Left ventricle myocardium inferior (tissue), 1 donor: ENCODE results near the gene RAPGEF1. TPM values are rescaled to one million over a fixed set of nuclear protein-coding genes. Genes with fewer than 3 reads are reported as not detected.
A peak's percentile ranks its signal among the peaks of the same experiment; 100 is the strongest.
"Not testable (repeated sequence)": the region's sequence is repeated elsewhere in the genome, so short reads cannot be mapped to it uniquely, and the experiment has no call there.

Experiments used
- DNase-seq: peaks from one replicate; pipeline ENCODE4 v3.0.0-alpha.2; 2020
- H3K27ac ChIP-seq: fragments of 200-600 bp; replicated peaks from 2 replicates; pipeline ENCODE4 v1.8.0; 2021
- H3K27me3 ChIP-seq: fragments of 200-600 bp; 2 replicates; pipeline ENCODE4 v1.8.0; 2021; ENCODE audit warnings: low read depth
- H3K36me3 ChIP-seq: fragments of 200-600 bp; 2 replicates; pipeline ENCODE4 v1.8.0; 2021
- H3K4me1 ChIP-seq: fragments of 200-600 bp; 2 replicates; pipeline ENCODE4 v1.8.0; 2021
- H3K4me3 ChIP-seq: fragments of 200-600 bp; 2 replicates; pipeline ENCODE4 v1.8.0; 2021; ENCODE audit warnings: mild to moderate bottlenecking, moderate library complexity
- H3K9me3 ChIP-seq: fragments of 200-600 bp; replicated peaks from 2 replicates; pipeline ENCODE4 v1.8.0; 2021
- intact Hi-C: fragments of 100-400 bp; cut with micrococcal nuclease; formaldehyde crosslinking; loops from one replicate; pipeline ENCODE4 v1.11.0; 2022
- total RNA-seq: library from RNA; stranded (reverse); fragmentation: NEBNext Ultra II Directional; extraction: Animal tissue kit (Norgen Biotek cat#: 25700); gene quantifications from one replicate; pipeline ENCODE4 v1.2.1, GENCODE V29; 2021
- TF ChIP-seq, protein P1 (sequence below): fragments of 200-600 bp; IDR thresholded peaks from 2 replicates; pipeline ENCODE4 v1.8.0; 2021; ENCODE audit warnings: antibody characterized with exemption, mild to moderate bottlenecking, borderline replicate concordance
- donor health status: DM: no; HTN: yes; CAD: no; lungs with severe emphysema.

RAPGEF1 gene
- total RNA-seq, 1 donor from 2014 or later: 95.9 TPM

DNA sequence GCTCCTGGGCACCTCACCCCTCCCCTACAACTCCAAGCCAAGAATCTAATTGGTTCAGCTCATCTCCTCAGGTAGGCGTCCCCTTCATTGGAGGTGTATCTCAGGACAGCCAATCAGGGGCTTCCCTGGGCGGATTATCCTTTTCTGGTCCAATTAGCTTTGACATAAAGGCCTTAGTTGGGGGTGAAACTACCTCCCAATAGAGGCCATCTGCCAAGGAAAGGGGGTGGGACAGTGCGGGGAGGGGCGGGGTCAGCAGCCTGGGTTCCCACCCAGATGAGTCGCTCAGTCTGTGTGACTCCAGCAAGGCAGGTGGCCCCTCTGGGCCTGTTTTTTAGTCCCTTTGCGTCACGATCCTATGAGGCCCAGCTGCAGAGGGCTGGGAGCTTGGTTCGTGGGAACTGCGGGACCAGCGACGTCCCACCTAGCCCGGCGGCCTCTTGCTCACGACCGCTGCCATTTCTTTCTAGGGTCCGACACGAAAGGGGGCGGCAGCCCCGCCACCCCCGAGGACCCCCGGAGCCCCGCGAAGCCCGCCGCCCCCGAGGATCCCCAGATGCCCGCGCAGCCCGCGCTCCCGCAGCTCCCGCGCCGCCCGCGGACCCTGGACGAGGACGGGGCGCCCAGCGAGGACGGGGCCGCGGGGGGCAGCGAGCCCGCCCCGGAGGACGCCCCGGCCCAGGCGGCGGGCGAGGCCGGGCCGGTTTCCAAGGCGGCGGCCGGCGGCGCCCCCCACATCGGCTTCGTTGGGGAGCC lies 185.6 kb downstream of the RAPGEF1 start:
- TF ChIP-seq, protein P1, sequence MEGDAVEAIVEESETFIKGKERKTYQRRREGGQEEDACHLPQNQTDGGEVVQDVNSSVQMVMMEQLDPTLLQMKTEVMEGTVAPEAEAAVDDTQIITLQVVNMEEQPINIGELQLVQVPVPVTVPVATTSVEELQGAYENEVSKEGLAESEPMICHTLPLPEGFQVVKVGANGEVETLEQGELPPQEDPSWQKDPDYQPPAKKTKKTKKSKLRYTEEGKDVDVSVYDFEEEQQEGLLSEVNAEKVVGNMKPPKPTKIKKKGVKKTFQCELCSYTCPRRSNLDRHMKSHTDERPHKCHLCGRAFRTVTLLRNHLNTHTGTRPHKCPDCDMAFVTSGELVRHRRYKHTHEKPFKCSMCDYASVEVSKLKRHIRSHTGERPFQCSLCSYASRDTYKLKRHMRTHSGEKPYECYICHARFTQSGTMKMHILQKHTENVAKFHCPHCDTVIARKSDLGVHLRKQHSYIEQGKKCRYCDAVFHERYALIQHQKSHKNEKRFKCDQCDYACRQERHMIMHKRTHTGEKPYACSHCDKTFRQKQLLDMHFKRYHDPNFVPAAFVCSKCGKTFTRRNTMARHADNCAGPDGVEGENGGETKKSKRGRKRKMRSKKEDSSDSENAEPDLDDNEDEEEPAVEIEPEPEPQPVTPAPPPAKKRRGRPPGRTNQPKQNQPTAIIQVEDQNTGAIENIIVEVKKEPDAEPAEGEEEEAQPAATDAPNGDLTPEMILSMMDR: no peak
- Histone ChIP-seq H3K27me3 (peaks cover 73% of the 10 kb centered on the region), H3K4me1 (no peaks in the 10 kb centered on the region), H3K36me3 (no peaks in the 10 kb centered on the region), H3K9me3 (no peaks in the 10 kb centered on the region), H3K27ac (no peak overlapping the region), H3K4me3 (no peak overlapping the region)
- no peak for DNase-seq
- intact Hi-C loops: no loop called here

GRCh38 chr9:131552030-131552429 lies 187.8 kb downstream of the RAPGEF1 start:
- Histone ChIP-seq H3K36me3 (no peaks in the 10 kb centered on the region), H3K27me3 (peaks cover 95% of the 10 kb centered on the region), H3K9me3 (no peaks in the 10 kb centered on the region), H3K4me1 (peaks cover 1% of the 10 kb centered on the region), H3K27ac (no peak overlapping the region), H3K4me3 (no peak overlapping the region)
- DNase-seq: no peak
- intact Hi-C loops: no loop called here
- TF ChIP-seq, protein P1: no peak

- H3K27ac ChIP-seq, H3K36me3 ChIP-seq, intact Hi-C loops, DNase-seq, H3K4me3 ChIP-seq, H3K9me3 ChIP-seq: not testable (repeated sequence)
- Histone ChIP-seq H3K27me3 (peaks cover 96% of the 10 kb centered on the region), H3K4me1 (peaks cover 17% of the 10 kb centered on the region)
These were observed 189.4 kb downstream of the RAPGEF1 start for GRCh38 chr9:131550465-131550864.

GRCh38 chr9:131549186-131549585 lies 190.7 kb downstream of the RAPGEF1 start:
- H3K4me3 ChIP-seq, H3K27ac ChIP-seq, DNase-seq, intact Hi-C loops, H3K9me3 ChIP-seq, H3K36me3 ChIP-seq: not testable (repeated sequence)
- Histone ChIP-seq H3K27me3 (peaks cover 96% of the 10 kb centered on the region), H3K4me1 (peaks cover 21% of the 10 kb centered on the region)

DNA sequence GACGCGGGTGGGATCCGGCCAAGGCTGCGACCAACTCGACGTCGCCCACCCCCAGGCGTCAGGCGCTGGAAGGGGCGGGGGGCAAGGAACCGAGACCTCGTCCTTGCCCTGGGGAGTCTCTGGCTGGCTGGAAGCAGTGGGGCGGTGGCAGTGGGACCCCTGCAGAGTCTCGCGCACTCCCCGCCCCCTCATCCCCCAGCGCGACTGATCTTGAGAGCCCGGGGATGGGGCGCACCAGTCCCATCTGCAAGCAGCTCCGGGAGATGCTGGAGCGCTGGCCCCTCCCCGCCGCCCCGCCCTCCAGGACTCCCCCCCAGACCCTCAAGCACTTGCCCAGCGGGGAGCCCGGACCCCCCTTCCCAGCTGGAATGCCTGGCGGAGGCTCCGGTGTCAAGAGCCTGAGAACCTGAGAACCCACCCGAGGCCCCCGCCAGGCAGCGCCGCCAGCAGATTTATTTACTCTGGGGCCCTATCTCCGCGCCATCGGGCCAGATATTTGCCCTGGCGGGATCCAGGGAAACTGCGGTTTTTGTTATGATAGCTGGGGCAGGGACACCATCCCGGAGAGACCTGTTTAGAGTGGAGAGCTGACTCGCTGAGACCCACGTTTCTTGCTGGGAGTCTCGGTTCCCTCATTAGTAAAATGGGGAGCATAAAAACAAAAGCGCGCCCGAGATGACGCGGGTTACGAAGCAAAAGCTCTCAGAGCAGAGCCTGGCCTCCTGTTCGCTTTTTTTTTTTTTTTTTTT lies 193.4 kb downstream of the RAPGEF1 start:
- TF ChIP-seq, protein P1: no peak
- Histone ChIP-seq H3K4me1 (peaks cover 21% of the 10 kb centered on the region), H3K36me3 (no peaks in the 10 kb centered on the region), H3K27ac (no peak overlapping the region), H3K4me3 (peak overlapping the region; percentile 42), H3K27me3 (peaks cover 78% of the 10 kb centered on the region), H3K9me3 (peaks cover 26% of the 10 kb centered on the region)
- DNase-seq: no peak
- intact Hi-C loops: no loop called here

DNA sequence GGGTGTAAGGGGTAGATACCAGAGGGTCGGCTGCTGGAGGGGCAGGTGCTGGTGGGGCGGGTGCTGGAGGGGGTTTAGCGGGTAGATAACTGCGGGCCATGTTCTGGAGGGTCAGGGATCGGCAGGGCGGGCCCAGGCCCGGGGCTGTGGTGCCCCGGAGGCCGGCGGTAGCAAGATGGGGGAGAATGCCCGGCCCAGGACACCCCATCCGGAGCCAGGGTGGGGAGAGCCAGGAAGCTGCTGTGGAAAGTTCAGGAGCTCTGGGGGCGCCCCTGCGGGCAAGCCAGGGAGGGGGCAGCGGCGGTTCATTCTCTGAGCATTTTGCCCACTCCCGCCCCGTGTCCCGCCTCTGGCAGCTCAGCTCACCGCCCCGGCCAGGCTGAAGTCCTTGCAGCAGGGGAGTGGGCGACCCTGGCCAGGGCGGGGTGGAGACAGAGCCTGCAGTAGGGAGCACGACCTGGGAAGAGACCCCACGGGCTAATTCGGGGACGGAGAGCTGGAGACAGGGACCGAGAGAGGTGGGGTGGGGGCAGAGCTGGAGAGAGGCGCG lies 194.0 kb downstream of the RAPGEF1 start:
- Histone ChIP-seq H3K27me3 (peaks cover 73% of the 10 kb centered on the region), H3K27ac (no peak overlapping the region), H3K4me3 (peak overlapping the region; percentile 42), H3K4me1 (peaks cover 21% of the 10 kb centered on the region), H3K36me3 (no peaks in the 10 kb centered on the region), H3K9me3 (peaks cover 26% of the 10 kb centered on the region)
- TF ChIP-seq, protein P1: no peak
- no peak for DNase-seq
- intact Hi-C loops: no loop called here
